SK-N-SH (cell line): ENCODE results near the gene PSMG4. TPM values are rescaled to one million over a fixed set of nuclear protein-coding genes. Genes with fewer than 3 reads are reported as not detected.

Experiments
- CTCF ChIA-PET: fragments of 300-600, 350-600 bp; formaldehyde crosslinking; extraction: SDS; loops from one replicate; lab custom pipeline; 2021; lab: Yijun Ruan, JAX
- POLR2A ChIA-PET: fragments of 350-600 bp; sonication (Branson Sonifier 250); formaldehyde crosslinking; extraction: SDS; loops from one replicate; lab custom pipeline; 2020; ENCODE audit warnings: antibody characterized with exemption, inconsistent platforms; lab: Yijun Ruan, JAX
- DNase-seq: peaks from one replicate; pipeline ENCODE4 v3.0.0; 2012
- H2AFZ ChIP-seq: fragments of 200-600 bp; sonication (generic); 2 replicates; pipeline ENCODE4 v1.8.1; 2016; ENCODE audit warnings: antibody characterized with exemption, mild to moderate bottlenecking, low read depth
- H3F3A ChIP-seq: fragments of 200-600 bp; sonication (generic); replicated peaks from 2 replicates; pipeline ENCODE3; 2016; ENCODE audit warnings: antibody characterized with exemption, mild to moderate bottlenecking; ENCODE audit not compliant: insufficient read depth
- H3K27ac ChIP-seq, 2 experiments: fragments of 200-500 bp in 1 of 2; fragments of 200-600 bp in 1 of 2; sonication (Bioruptor generic) in 1 of 2; sonication (generic), shearing (Covaris generic) in 1 of 2; 2 replicates each; pipeline versions ENCODE4 v1.5.1 to v1.6.1; 2014 to 2016; ENCODE audit warnings: low read depth in 2 of 2, inconsistent platforms in 1 of 2, low read length in 1 of 2, mild to moderate bottlenecking in 1 of 2, mixed read lengths in 1 of 2
- H3K27me3 ChIP-seq: fragments of 200-600 bp; sonication (generic), shearing (Covaris generic); 2 replicates; pipeline ENCODE4 v1.6.1; 2016; ENCODE audit warnings: mixed run types; ENCODE audit not compliant: insufficient read depth
- H3K36me3 ChIP-seq, 2 experiments: fragments of 200-500 bp in 1 of 2; fragments of 200-600 bp in 1 of 2; sonication (Bioruptor generic) in 1 of 2; sonication (generic) in 1 of 2; replicated peaks in 1 of 2; 2 replicates each; pipeline versions ENCODE3 to v1.5.1; 2014 to 2016; ENCODE audit warnings: low read length in 1 of 2, mild to moderate bottlenecking in 1 of 2; ENCODE audit not compliant: insufficient read depth in 2 of 2, control insufficient read depth in 1 of 2
- H3K4me1 ChIP-seq, 2 experiments: fragments of 200-500 bp in 1 of 2; fragments of 200-600 bp in 1 of 2; sonication (Bioruptor generic) in 1 of 2; sonication (generic), shearing (Covaris generic) in 1 of 2; 2 replicates each; pipeline versions ENCODE4 v1.5.1 to v1.6.1; 2014 to 2016; ENCODE audit warnings: low read depth in 1 of 2, low read length in 1 of 2, mixed run types in 1 of 2; ENCODE audit not compliant: insufficient read depth in 2 of 2, control insufficient read depth in 1 of 2
- H3K4me2 ChIP-seq: fragments of 200-600 bp; sonication (generic), shearing (Covaris generic); 2 replicates; pipeline ENCODE4 v1.6.1; 2017; ENCODE audit warnings: mixed run types
- H3K4me3 ChIP-seq, 2 experiments: fragments of 200-500 bp in 1 of 2; fragments of 200-600 bp in 1 of 2; sonication (Bioruptor generic) in 1 of 2; sonication (generic), shearing (Covaris generic) in 1 of 2; 2 replicates each; pipeline versions ENCODE4 v1.5.1 to v1.8.1; 2014 to 2016; ENCODE audit warnings: low read depth in 2 of 2, inconsistent platforms in 1 of 2, low read length in 1 of 2, mild to moderate bottlenecking in 1 of 2, mixed read lengths in 1 of 2, moderate library complexity in 1 of 2
- H3K79me2 ChIP-seq: fragments of 200-600 bp; sonication (generic); 2 replicates; pipeline ENCODE4 v1.8.1; 2017; ENCODE audit warnings: mild to moderate bottlenecking; ENCODE audit not compliant: insufficient read depth
- H3K9ac ChIP-seq: fragments of 200-600 bp; sonication (generic); 2 replicates; pipeline ENCODE4 v1.6.1; 2017; ENCODE audit warnings: mixed run types
- H3K9me2 ChIP-seq: fragments of 200-600 bp; sonication (generic); 2 replicates; pipeline ENCODE4 v1.6.1; 2017; ENCODE audit warnings: mixed run types
- H3K9me3 ChIP-seq: fragments of 200-600 bp; sonication (generic); 2 replicates; pipeline ENCODE4 v1.6.1; 2017; ENCODE audit warnings: mixed run types, mild to moderate bottlenecking, moderate library complexity
- H4K20me1 ChIP-seq: fragments of 200-600 bp; sonication (generic); 2 replicates; pipeline ENCODE4 v1.6.1; 2017; ENCODE audit warnings: mild to moderate bottlenecking, mixed run types; ENCODE audit not compliant: insufficient read depth
- CHD2 ChIP-seq: fragments of 150-350 bp; IDR thresholded peaks from 2 replicates; pipeline ENCODE4 v1.6.1; 2018; ENCODE audit warnings: low read length; ENCODE audit not compliant: partially characterized antibody
- ELF1 ChIP-seq: IDR thresholded peaks from 2 replicates; pipeline ENCODE4 v1.4.0; 2012
- EP300 ChIP-seq, 2 experiments: IDR thresholded peaks; 2 replicates each; pipeline versions ENCODE4 v1.4.0 to v1.6.1; 2012; ENCODE audit warnings: borderline replicate concordance in 1 of 2, low read depth in 1 of 2, low read length in 1 of 2
- EZH2phosphoT487 ChIP-seq: fragments of 200-600 bp; sonication (generic); IDR thresholded peaks from 2 replicates; pipeline ENCODE4 v1.6.1; 2017; ENCODE audit warnings: low read depth, mixed run types, mild to moderate bottlenecking, antibody characterized with exemption, moderate library complexity, borderline replicate concordance
- FOXJ3 ChIP-seq: sonication (generic); formaldehyde crosslinking; IDR thresholded peaks from 2 replicates; pipeline ENCODE4 v1.5.1; 2020; ENCODE audit warnings: mild to moderate bottlenecking, missing genetic modification reagents
- GATA2 ChIP-seq: sonication (generic); formaldehyde crosslinking; IDR thresholded peaks from 2 replicates; pipeline ENCODE4 v1.5.0; 2020; ENCODE audit warnings: mild to moderate bottlenecking, missing genetic modification reagents
- MEF2A ChIP-seq: IDR thresholded peaks from 2 replicates; pipeline ENCODE4 v1.4.0; 2012; ENCODE audit warnings: low read depth, borderline replicate concordance
- MXI1 ChIP-seq: IDR thresholded peaks from 2 replicates; pipeline ENCODE4 v1.6.1; 2012; ENCODE audit warnings: mild to moderate bottlenecking, low read depth, low read length, improper control_type of control experiment
- NFIC ChIP-seq: IDR thresholded peaks from 2 replicates; pipeline ENCODE4 v1.4.0; 2012; ENCODE audit warnings: borderline replicate concordance
- NRF1 ChIP-seq: IDR thresholded peaks from 2 replicates; pipeline ENCODE4 v1.6.1; 2012; ENCODE audit warnings: low read depth, mild to moderate bottlenecking, low read length
- RCOR1 ChIP-seq: fragments of 150-350 bp; IDR thresholded peaks from 2 replicates; pipeline ENCODE4 v1.6.1; 2017; ENCODE audit warnings: antibody characterized with exemption, low read length
- RXRA ChIP-seq: IDR thresholded peaks from 2 replicates; pipeline ENCODE4 v1.4.0; 2012; ENCODE audit warnings: low read depth, mild to moderate bottlenecking, borderline replicate concordance
- SIN3A ChIP-seq: IDR thresholded peaks from 2 replicates; pipeline ENCODE4 v1.6.1; 2012; ENCODE audit warnings: low read depth, mild to moderate bottlenecking, low read length, moderate library complexity, borderline replicate concordance
- TAF1 ChIP-seq: IDR thresholded peaks from 2 replicates; pipeline ENCODE4 v1.6.1; 2012; ENCODE audit warnings: low read depth, mild to moderate bottlenecking, low read length, moderate library complexity, borderline replicate concordance
- TCF12 ChIP-seq: IDR thresholded peaks from 2 replicates; pipeline ENCODE4 v1.4.0; 2012
- YY1 ChIP-seq: IDR thresholded peaks from 2 replicates; pipeline ENCODE4 v1.4.0; 2012; ENCODE audit warnings: low read depth, mild to moderate bottlenecking
- WGBS: methylation state at CpG from one replicate; pipeline ENCODE4 v1.1.6; 2017; ENCODE audit warnings: low lambda C conversion rate; 5-methylcytosine and 5-hydroxymethylcytosine counted together
- polyA plus RNA-seq, 3 experiments: library from polyadenylated mRNA; depleted of rRNA; stranded (reverse); fragments of >200 nt; gene quantifications; 2 replicates each; pipeline ENCODE4 v1.2.3, GENCODE V29; 2012
- TF ChIP-seq, protein P1 (sequence below): IDR thresholded peaks from 2 replicates; pipeline ENCODE4; 2012
- TF ChIP-seq, protein P2 (sequence below): IDR thresholded peaks from 2 replicates; pipeline ENCODE4 v1.4.0; 2012; ENCODE audit warnings: low read depth, borderline replicate concordance
- TF ChIP-seq, protein P3 (sequence below): IDR thresholded peaks from 2 replicates; pipeline ENCODE4 v1.4.0; 2012; ENCODE audit warnings: low read depth
- TF ChIP-seq, protein P4 (sequence below): IDR thresholded peaks from 2 replicates; pipeline ENCODE4 v1.6.1; 2012; ENCODE audit warnings: mild to moderate bottlenecking, low read depth, low read length, moderate library complexity

Gene PSMG4, protein sequence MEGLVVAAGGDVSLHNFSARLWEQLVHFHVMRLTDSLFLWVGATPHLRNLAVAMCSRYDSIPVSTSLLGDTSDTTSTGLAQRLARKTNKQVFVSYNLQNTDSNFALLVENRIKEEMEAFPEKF
- polyA plus RNA-seq (2012; rRNA removed): 60.0 and 61.3 TPM in 2 replicates
- polyA plus RNA-seq (2012; cell fraction: cytosol; rRNA removed): 46.7 and 55.4 TPM in 2 replicates
- polyA plus RNA-seq (2012; cell fraction: nucleus; rRNA removed): 38.1 and 46.5 TPM in 2 replicates

DNA sequence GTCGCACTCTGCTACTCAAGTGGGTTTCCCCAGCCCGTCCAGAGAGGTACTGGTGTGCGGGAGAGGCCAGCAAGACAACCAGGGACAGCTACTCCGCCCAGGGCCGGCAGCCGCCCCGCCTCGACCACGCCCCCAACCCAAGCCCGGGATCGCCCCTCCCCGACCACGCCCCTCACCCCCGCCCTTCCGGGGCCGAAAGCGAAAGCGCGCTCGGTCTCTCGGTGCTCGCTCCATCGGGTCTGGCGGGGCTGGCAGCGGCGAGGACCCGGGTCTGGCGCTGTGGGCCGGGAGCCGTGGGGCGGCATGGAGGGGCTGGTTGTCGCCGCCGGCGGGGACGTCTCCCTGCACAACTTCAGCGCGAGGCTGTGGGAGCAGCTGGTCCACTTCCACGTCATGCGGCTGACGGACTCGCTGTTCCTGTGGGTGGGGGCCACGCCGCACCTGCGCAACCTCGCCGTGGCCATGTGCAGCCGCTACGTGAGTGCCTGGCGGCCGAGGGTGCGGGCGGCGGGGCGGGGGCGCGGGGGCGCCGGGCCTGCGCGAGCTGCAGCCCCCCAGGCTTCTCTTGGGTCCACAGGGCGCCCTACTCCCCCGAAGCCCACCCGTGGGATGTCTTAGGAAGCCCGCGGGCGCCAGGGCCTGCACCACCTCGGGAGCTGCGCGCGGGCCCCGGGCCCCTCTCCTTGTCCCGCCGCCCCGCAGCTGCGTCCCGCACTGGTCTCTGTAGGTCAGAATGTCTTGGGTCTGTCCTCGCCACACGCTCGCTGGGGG, at the start of gene PSMG4:
TSS of gene PSMG4 (plus strand) at position 228 of the 771 bp plus-strand sequence. CDS start at position 304, 76 bp downstream.
- Histone ChIP-seq H3K79me2 (peaks cover 43% of the 10 kb centered on the region), H3F3A (no peaks in the 10 kb centered on the region), H3K27me3 (no peaks in the 10 kb centered on the region; the same call in 1 of the 2 replicates), H3K36me3 (peaks cover 0 to 12% of the 10 kb centered on the region in 2 experiments), H3K4me2 (peak within 1 kb of the TSS; percentile 92), H3K27ac (peak within 1 kb of the TSS; percentile 40 to 84; a peak in 3 of 4 replicates), H3K4me3 (peak within 1 kb of the TSS; percentile 75 to 88), H3K4me1 (peaks cover 6 to 23% of the 10 kb centered on the region in 2 experiments; a peak in 1 of 4 replicates), H3K9me3 (no peaks in the 10 kb centered on the region), H3K9me2 (no peaks in the 10 kb centered on the region), H4K20me1 (peaks cover 20% of the 10 kb centered on the region), H3K9ac (peak within 1 kb of the TSS; percentile 70), H2AFZ (peak within 1 kb of the TSS; percentile 82)
- 0% methylated on average over 17 of the region's 80 CpGs for WGBS
- ChIA-PET POLR2A (interaction anchor here (0.6 to 3.0 kb wide), 9 partner anchors 8 to 762 kb away, joined by 3 to 21 read pairs (median 3); a partner anchor contains a TSS), CTCF (interaction anchor here (1.0 to 7.5 kb wide), 11 partner anchors 10 to 484 kb away, joined by 3 to 48 read pairs (median 4); no protein-coding TSS in a partner anchor)
- DNase-seq: peak; percentile 100
- TF ChIP-seq ELF1: peak; percentile 59; the same call in 1 of the 2 replicates
- TF ChIP-seq RCOR1: no peak
- TF ChIP-seq GATA2 (CRISPR knock-in tag): 0 out of 2 replicates have a peak, but pooled peaks have one; percentile 17
- TF ChIP-seq NRF1: peak; percentile 42
- peak; percentile 57 for TF ChIP-seq CHD2
- TF ChIP-seq, protein P1, sequence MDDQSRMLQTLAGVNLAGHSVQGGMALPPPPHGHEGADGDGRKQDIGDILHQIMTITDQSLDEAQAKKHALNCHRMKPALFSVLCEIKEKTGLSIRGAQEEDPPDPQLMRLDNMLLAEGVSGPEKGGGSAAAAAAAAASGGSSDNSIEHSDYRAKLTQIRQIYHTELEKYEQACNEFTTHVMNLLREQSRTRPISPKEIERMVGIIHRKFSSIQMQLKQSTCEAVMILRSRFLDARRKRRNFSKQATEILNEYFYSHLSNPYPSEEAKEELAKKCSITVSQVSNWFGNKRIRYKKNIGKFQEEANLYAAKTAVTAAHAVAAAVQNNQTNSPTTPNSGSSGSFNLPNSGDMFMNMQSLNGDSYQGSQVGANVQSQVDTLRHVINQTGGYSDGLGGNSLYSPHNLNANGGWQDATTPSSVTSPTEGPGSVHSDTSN: no peak
- peak; percentile 40; the same call in 1 of the 2 replicates for TF ChIP-seq FOXJ3 (CRISPR knock-in tag)
- TF ChIP-seq, protein P2, sequence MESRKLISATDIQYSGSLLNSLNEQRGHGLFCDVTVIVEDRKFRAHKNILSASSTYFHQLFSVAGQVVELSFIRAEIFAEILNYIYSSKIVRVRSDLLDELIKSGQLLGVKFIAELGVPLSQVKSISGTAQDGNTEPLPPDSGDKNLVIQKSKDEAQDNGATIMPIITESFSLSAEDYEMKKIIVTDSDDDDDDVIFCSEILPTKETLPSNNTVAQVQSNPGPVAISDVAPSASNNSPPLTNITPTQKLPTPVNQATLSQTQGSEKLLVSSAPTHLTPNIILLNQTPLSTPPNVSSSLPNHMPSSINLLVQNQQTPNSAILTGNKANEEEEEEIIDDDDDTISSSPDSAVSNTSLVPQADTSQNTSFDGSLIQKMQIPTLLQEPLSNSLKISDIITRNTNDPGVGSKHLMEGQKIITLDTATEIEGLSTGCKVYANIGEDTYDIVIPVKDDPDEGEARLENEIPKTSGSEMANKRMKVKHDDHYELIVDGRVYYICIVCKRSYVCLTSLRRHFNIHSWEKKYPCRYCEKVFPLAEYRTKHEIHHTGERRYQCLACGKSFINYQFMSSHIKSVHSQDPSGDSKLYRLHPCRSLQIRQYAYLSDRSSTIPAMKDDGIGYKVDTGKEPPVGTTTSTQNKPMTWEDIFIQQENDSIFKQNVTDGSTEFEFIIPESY: no peak
- no peak for TF ChIP-seq EZH2phosphoT487
- TF ChIP-seq RXRA: no peak
- no peak for TF ChIP-seq NFIC
- no peak for TF ChIP-seq MEF2A
- peak; percentile 95 for TF ChIP-seq MXI1
- TF ChIP-seq, protein P3, sequence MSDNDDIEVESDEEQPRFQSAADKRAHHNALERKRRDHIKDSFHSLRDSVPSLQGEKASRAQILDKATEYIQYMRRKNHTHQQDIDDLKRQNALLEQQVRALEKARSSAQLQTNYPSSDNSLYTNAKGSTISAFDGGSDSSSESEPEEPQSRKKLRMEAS: peak; percentile 69; the same call in 1 of the 2 replicates
- peak; percentile 77 for TF ChIP-seq TAF1
- TF ChIP-seq EP300 (IDR thresholded peaks at IDR 0.05; ENCODE audit: borderline replicate concordance in 1 of 2, low read depth in 1 of 2, low read length in 1 of 2): 0 out of 4 replicates have a peak, but pooled peaks of 1 of the 2 experiments have one; percentile 16
- 0 out of 2 replicates have a peak, but pooled peaks have one; percentile 60 for TF ChIP-seq YY1
- TF ChIP-seq, protein P4, sequence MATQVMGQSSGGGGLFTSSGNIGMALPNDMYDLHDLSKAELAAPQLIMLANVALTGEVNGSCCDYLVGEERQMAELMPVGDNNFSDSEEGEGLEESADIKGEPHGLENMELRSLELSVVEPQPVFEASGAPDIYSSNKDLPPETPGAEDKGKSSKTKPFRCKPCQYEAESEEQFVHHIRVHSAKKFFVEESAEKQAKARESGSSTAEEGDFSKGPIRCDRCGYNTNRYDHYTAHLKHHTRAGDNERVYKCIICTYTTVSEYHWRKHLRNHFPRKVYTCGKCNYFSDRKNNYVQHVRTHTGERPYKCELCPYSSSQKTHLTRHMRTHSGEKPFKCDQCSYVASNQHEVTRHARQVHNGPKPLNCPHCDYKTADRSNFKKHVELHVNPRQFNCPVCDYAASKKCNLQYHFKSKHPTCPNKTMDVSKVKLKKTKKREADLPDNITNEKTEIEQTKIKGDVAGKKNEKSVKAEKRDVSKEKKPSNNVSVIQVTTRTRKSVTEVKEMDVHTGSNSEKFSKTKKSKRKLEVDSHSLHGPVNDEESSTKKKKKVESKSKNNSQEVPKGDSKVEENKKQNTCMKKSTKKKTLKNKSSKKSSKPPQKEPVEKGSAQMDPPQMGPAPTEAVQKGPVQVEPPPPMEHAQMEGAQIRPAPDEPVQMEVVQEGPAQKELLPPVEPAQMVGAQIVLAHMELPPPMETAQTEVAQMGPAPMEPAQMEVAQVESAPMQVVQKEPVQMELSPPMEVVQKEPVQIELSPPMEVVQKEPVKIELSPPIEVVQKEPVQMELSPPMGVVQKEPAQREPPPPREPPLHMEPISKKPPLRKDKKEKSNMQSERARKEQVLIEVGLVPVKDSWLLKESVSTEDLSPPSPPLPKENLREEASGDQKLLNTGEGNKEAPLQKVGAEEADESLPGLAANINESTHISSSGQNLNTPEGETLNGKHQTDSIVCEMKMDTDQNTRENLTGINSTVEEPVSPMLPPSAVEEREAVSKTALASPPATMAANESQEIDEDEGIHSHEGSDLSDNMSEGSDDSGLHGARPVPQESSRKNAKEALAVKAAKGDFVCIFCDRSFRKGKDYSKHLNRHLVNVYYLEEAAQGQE: peak; percentile 53
- TF ChIP-seq SIN3A: peak; percentile 91; the same call in 1 of the 2 replicates
- peak; percentile 37; the same call in 1 of the 2 replicates for TF ChIP-seq TCF12
